NT2/D1 (cell line): Measurements from ENCODE around the gene UGT1A3.

Experiments
- SUZ12 ChIP-seq: IDR thresholded peaks from 2 replicates; pipeline ENCODE4 v1.6.1; 2011; ENCODE audit not compliant: insufficient read length, insufficient read depth; ENCODE audit errors: extremely low read depth
- ZNF274 ChIP-seq: IDR thresholded peaks from 2 replicates; pipeline ENCODE4 v1.6.1; 2011; ENCODE audit warnings: mild to moderate bottlenecking, low read depth, low read length

DNA sequence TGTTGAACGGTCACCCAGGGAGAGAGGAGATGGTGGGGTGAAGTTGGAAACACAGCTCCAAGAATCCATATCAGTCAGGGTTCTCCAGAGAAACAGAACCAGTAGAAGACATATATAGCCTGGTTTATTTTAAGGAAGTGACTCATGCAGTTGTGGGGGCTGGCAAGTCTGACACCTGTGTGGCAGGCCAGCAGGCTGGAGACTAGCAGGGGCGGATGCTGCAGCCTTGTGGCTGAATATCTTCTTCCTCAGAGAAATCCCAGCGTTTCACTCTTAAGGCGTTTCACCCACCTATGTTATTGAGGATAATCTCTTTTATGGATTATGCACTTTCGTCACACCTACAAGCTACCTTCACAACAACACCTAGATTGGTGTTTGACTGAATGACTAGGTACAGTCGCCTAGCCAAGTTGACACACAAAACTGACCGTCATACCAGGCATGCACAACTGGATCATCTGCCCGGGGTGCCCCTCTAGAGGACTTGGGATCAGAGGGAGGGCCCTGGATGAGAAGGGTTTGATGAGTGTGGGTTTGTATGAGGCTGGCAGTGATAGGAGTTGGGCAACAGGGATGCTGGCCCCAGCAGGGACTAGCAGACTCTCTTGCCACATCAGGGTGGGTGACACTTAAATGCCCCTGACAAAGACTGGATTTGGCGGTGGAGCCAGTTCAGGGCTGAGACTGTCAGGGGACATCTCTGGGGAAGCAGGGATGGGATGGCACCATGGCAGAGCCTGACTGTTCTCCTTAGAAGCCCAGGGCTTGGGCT, 72.7 kb downstream of the UGT1A3 start:
- TF ChIP-seq ZNF274 = no peak
- TF ChIP-seq SUZ12 = no peak
